Measurements from ENCODE around the gene ATXN2.

The ATXN2 gene

DNA sequence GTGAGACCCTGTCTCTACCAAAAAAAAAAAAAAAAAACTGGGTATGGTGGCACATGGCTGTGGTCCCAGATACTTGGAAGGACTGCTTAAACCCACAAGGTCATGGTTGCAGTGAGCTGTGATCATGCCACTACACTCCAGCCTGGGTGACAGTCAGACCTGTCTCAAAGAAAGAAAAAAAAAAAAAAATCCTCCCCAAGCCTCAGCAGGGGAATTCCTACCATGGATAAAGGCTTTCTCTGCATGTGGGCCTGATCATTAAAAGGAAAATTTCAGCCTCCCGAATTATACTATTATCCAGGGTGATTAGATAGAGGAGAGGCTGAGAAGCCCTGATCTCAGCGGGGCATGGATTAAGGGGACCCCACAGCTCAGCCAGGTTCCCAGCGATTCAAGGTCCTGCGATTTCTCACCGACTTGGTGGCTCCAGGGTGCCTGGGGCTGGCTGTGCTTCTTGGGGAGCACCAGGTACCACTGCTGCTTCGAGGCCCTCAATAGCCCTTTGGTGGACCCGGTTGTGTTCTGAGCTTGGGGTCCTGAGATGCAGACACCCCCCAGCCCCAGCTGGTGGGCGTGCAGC is 187.8 kb downstream of the ATXN2 start:
- H2AK5ac ChIP-seq (ENCODE audit: low read length, severe bottlenecking): peak overlapping the region; percentile 84
- H2AFZ ChIP-seq (ENCODE audit: low read depth, low read length): no peak overlapping the region
- DNase-seq: peak; percentile 58
- H3K79me1 ChIP-seq (replicated peaks; ENCODE audit: low read length, poor library complexity, severe bottlenecking): no peaks in the 10 kb centered on the region
- no peaks in the 10 kb centered on the region for H3K27me3 ChIP-seq (ENCODE audit: control insufficient read depth in 1 of 2, insufficient read depth in 1 of 2, low read length in 2 of 2)
- no peak overlapping the region for H3K4me2 ChIP-seq (ENCODE audit: low read length, poor library complexity, severe bottlenecking)
- peaks cover 61% of the 10 kb centered on the region for H3K4me1 ChIP-seq (ENCODE audit: control insufficient read depth, insufficient read depth, low read depth, low read length)
- H3K4me3 ChIP-seq (ENCODE audit: insufficient read depth in 1 of 2, low read depth in 1 of 2, low read length in 2 of 2): no peak overlapping the region
- H4K8ac ChIP-seq (ENCODE audit: low read length): peak overlapping the region; percentile 80
- peak overlapping the region in 1 of 2 experiments; percentile 53 for H3K14ac ChIP-seq (ENCODE audit: low read length in 2 of 2)
- H3K23ac ChIP-seq (ENCODE audit: low read length in 2 of 2): peak overlapping the region in 1 of 2 experiments; percentile 16
- peak overlapping the region; percentile 94 for H3K27ac ChIP-seq (ENCODE audit: low read length, poor library complexity, severe bottlenecking)
- H2BK120ac ChIP-seq (ENCODE audit: low read depth, low read length): peak overlapping the region; percentile 78
- WGBS: 87% methylated on average over 5 of the region's 8 CpGs
- H3K18ac ChIP-seq (ENCODE audit: low read depth in 1 of 2, low read length in 2 of 2): peak overlapping the region; percentile 84 to 92
- H3K36me3 ChIP-seq (ENCODE audit: control insufficient read depth in 1 of 2, insufficient read depth in 2 of 2, low read depth in 1 of 2, low read length in 2 of 2): peaks cover 2 to 18% of the 10 kb centered on the region in 2 experiments
- peak overlapping the region; percentile 90 for H4K91ac ChIP-seq (ENCODE audit: low read length)
- H2BK15ac ChIP-seq (ENCODE audit: low read depth, poor library complexity, severe bottlenecking): peak overlapping the region; percentile 96
- peak overlapping the region; percentile 90 to 94 for H3K4ac ChIP-seq (ENCODE audit: low read depth in 1 of 2, low read length in 2 of 2)
- H3K9me3 ChIP-seq (ENCODE audit: control insufficient read depth, low read length): no peaks in the 10 kb centered on the region
- H2BK12ac ChIP-seq (ENCODE audit: low read length in 2 of 2): peak overlapping the region; percentile 53 to 88
- H2BK5ac ChIP-seq (ENCODE audit: low read depth, low read length, poor library complexity, severe bottlenecking): peak overlapping the region; percentile 26
- peak overlapping the region; percentile 35 for H3K9ac ChIP-seq (ENCODE audit: low read length)

DNA sequence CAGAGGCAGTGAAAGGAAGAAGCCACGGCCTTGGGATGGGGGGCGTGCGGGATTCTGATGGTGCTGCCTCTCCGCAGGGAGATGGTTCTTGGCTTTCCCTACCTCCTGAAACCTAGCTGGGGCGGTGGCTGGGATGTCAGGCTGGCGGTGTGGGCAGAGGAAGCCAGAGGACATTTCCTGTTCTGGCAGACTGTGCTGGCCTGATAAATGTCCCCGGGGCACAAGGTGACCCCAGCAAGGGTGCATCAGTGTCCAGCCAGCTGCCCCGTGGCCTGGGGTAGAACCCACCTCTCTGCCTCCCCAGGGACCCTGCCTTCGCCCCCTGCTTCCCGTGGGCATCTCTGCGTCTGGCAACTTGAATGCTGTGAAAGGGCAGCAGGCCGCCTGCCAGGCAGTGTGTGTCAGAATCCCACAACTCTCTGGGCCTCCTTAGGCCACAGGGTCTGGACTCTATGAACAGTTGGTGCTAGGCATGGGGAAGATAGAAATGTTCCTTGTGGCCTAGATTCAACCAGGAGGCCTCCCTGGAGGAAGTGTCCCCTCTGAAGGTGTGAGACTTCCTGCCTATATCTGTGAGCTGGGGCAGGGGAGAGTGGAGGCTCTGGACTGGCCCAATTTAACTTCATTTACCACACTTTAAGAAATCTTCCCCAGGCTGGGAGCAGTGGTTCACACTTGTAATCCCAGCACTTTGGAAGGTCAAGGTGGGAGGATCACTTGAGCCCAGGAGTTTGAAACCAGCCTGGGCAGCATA is 188.5 kb downstream of the ATXN2 start:
- Histone ChIP-seq H3K9me3 (ENCODE audit: control insufficient read depth, low read length) (no peaks in the 10 kb centered on the region), H3K79me1 (replicated peaks; ENCODE audit: low read length, poor library complexity, severe bottlenecking) (no peaks in the 10 kb centered on the region), H3K27me3 (ENCODE audit: control insufficient read depth in 1 of 2, insufficient read depth in 1 of 2, low read length in 2 of 2) (no peaks in the 10 kb centered on the region), H3K27ac (ENCODE audit: low read length, poor library complexity, severe bottlenecking) (peak overlapping the region; percentile 94), H3K36me3 (ENCODE audit: control insufficient read depth in 1 of 2, insufficient read depth in 2 of 2, low read depth in 1 of 2, low read length in 2 of 2) (peaks cover 0 to 18% of the 10 kb centered on the region in 2 experiments), H2AFZ (ENCODE audit: low read depth, low read length) (no peak overlapping the region), H3K23ac (ENCODE audit: low read length in 2 of 2) (peak overlapping the region in 1 of 2 experiments; percentile 75), H2BK12ac (ENCODE audit: low read length in 2 of 2) (peak overlapping the region; percentile 95 to 98), H3K4ac (ENCODE audit: low read depth in 1 of 2, low read length in 2 of 2) (peak overlapping the region; percentile 92 to 98), H4K8ac (ENCODE audit: low read length) (peak overlapping the region; percentile 92), H4K91ac (ENCODE audit: low read length) (peak overlapping the region; percentile 99), H2BK5ac (ENCODE audit: low read depth, low read length, poor library complexity, severe bottlenecking) (peak overlapping the region; percentile 80), H2BK15ac (ENCODE audit: low read depth, poor library complexity, severe bottlenecking) (peak overlapping the region; percentile 90), H3K9ac (ENCODE audit: low read length) (peak overlapping the region; percentile 57), H3K4me3 (ENCODE audit: insufficient read depth in 1 of 2, low read depth in 1 of 2, low read length in 2 of 2) (peak overlapping the region in 1 of 2 experiments; percentile 52), H2BK120ac (ENCODE audit: low read depth, low read length) (peak overlapping the region; percentile 83), H3K4me1 (ENCODE audit: control insufficient read depth, insufficient read depth, low read depth, low read length) (peaks cover 61% of the 10 kb centered on the region), H3K4me2 (ENCODE audit: low read length, poor library complexity, severe bottlenecking) (peak overlapping the region; percentile 74), H2AK5ac (ENCODE audit: low read length, severe bottlenecking) (peak overlapping the region; percentile 100), H3K14ac (ENCODE audit: low read length in 2 of 2) (peak overlapping the region in 1 of 2 experiments; percentile 88), H3K18ac (ENCODE audit: low read depth in 1 of 2, low read length in 2 of 2) (peak overlapping the region; percentile 92 to 99)
- DNase-seq: peak; percentile 63
- 28% methylated on average over 12 of the region's 12 CpGs for WGBS

DNA sequence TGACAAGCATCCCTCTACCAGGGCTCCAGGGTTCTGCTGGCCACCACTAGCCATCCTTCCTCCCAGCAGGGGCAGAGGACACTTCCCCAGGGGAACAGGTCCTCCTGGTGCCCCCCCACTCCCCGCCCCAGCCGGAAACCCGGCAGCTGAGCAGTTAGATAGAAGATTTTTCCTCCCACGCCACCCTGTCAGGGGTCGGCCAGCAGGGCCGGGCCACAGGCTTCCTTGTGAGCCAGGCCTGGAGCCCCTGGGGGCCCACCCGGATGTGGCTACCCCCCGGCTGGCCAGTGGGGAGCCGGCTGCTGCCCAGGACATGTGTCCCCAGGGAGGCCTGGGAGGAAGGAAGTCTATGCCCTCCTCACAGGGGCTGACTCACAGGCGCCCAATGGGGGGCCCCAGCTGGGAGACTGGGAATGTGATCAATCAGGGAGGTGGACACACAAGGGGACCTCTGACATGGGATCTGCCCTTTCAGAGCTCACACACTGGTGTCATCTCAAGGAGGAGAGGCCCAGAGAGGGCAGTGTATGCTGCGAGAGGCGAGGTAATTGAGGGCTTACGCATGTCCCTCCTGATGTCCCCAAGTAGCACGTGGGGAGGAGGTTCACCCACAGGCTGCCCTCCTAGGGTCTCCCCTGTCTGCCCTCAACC is 189.2 kb downstream of the ATXN2 start:
- peak overlapping the region; percentile 100 for H2AK5ac ChIP-seq (ENCODE audit: low read length, severe bottlenecking)
- peak overlapping the region; percentile 96 for H4K8ac ChIP-seq (ENCODE audit: low read length)
- peak overlapping the region; percentile 94 to 98 for H3K4ac ChIP-seq (ENCODE audit: low read depth in 1 of 2, low read length in 2 of 2)
- peak; percentile 94 for DNase-seq
- peak overlapping the region; percentile 92 to 99 for H3K18ac ChIP-seq (ENCODE audit: low read depth in 1 of 2, low read length in 2 of 2)
- H2AFZ ChIP-seq (ENCODE audit: low read depth, low read length): no peak overlapping the region
- H2BK5ac ChIP-seq (ENCODE audit: low read depth, low read length, poor library complexity, severe bottlenecking): peak overlapping the region; percentile 94
- H3K79me1 ChIP-seq (replicated peaks; ENCODE audit: low read length, poor library complexity, severe bottlenecking): no peaks in the 10 kb centered on the region
- H3K9me3 ChIP-seq (ENCODE audit: control insufficient read depth, low read length): no peaks in the 10 kb centered on the region
- peak overlapping the region; percentile 95 to 98 for H2BK12ac ChIP-seq (ENCODE audit: low read length in 2 of 2)
- peak overlapping the region; percentile 39 for H2BK15ac ChIP-seq (ENCODE audit: low read depth, poor library complexity, severe bottlenecking)
- H3K14ac ChIP-seq (ENCODE audit: low read length in 2 of 2): peak overlapping the region in 1 of 2 experiments; percentile 88
- peak overlapping the region; percentile 74 for H3K4me2 ChIP-seq (ENCODE audit: low read length, poor library complexity, severe bottlenecking)
- peak overlapping the region; percentile 99 for H4K91ac ChIP-seq (ENCODE audit: low read length)
- peak overlapping the region in 1 of 2 experiments; percentile 52 for H3K4me3 ChIP-seq (ENCODE audit: insufficient read depth in 1 of 2, low read depth in 1 of 2, low read length in 2 of 2)
- H3K4me1 ChIP-seq (ENCODE audit: control insufficient read depth, insufficient read depth, low read depth, low read length): peaks cover 61% of the 10 kb centered on the region
- peak overlapping the region in 1 of 2 experiments; percentile 75 for H3K23ac ChIP-seq (ENCODE audit: low read length in 2 of 2)
- peaks cover 0 to 13% of the 10 kb centered on the region in 2 experiments for H3K36me3 ChIP-seq (ENCODE audit: control insufficient read depth in 1 of 2, insufficient read depth in 2 of 2, low read depth in 1 of 2, low read length in 2 of 2)
- peak overlapping the region; percentile 94 for H3K27ac ChIP-seq (ENCODE audit: low read length, poor library complexity, severe bottlenecking)
- 2% methylated on average over 14 of the region's 14 CpGs for WGBS
- no peaks in the 10 kb centered on the region for H3K27me3 ChIP-seq (ENCODE audit: control insufficient read depth in 1 of 2, insufficient read depth in 1 of 2, low read length in 2 of 2)
- H2BK120ac ChIP-seq (ENCODE audit: low read depth, low read length): peak overlapping the region; percentile 83
- peak overlapping the region; percentile 57 for H3K9ac ChIP-seq (ENCODE audit: low read length)

Measured in mesenchymal stem cell (in vitro differentiated cells and primary cell).